BLaER1 (cell line): ENCODE measurements around the gene MRPS25.
A peak's percentile ranks its signal among the peaks of the same experiment; 100 is the strongest.

Experiments used
- H3K27ac ChIP-seq: shearing (Covaris generic); formaldehyde crosslinking; 2 replicates; pipeline ENCODE4 v1.8.1; 2022
- H3K27me3 ChIP-seq: shearing (Covaris generic); formaldehyde crosslinking; 2 replicates; pipeline ENCODE4 v1.8.1; 2022
- H3K36me3 ChIP-seq: shearing (Covaris generic); formaldehyde crosslinking; 2 replicates; pipeline ENCODE4 v1.8.1; 2022
- H3K4me1 ChIP-seq: shearing (Covaris generic); formaldehyde crosslinking; 2 replicates; pipeline ENCODE4 v1.8.1; 2022
- H3K4me2 ChIP-seq: shearing (Covaris generic); formaldehyde crosslinking; 2 replicates; pipeline ENCODE4 v1.8.1; 2022
- H3K4me3 ChIP-seq: shearing (Covaris generic); formaldehyde crosslinking; 2 replicates; pipeline ENCODE4 v1.8.1; 2022
- H3K9ac ChIP-seq: shearing (Covaris generic); formaldehyde crosslinking; 2 replicates; pipeline ENCODE4 v1.8.1; 2022
- H3K9me3 ChIP-seq: shearing (Covaris generic); formaldehyde crosslinking; 2 replicates; pipeline ENCODE4 v1.8.1; 2022
- H4K20me1 ChIP-seq: shearing (Covaris generic); formaldehyde crosslinking; 2 replicates; pipeline ENCODE4 v1.8.1; 2022
- Cebpa-rat ChIP-seq: shearing (Covaris generic); IDR thresholded peaks from 2 replicates; pipeline ENCODE4 v1.8.1; 2022

Gene MRPS25

GRCh38 chr3:15086263-15086662 lies 21.1 kb upstream of the MRPS25 start:
- Histone ChIP-seq H3K27me3 (no peaks in the 10 kb centered on the region), H3K4me1 (no peaks in the 10 kb centered on the region), H4K20me1 (no peaks in the 10 kb centered on the region), H3K4me3 (no peak overlapping the region), H3K9ac (no peak overlapping the region), H3K9me3 (no peaks in the 10 kb centered on the region), H3K36me3 (peaks cover 94% of the 10 kb centered on the region), H3K4me2 (no peak overlapping the region), H3K27ac (no peak overlapping the region)
- no peak for TF ChIP-seq Cebpa-rat

- H3K4me1 ChIP-seq, result no peaks in the 10 kb centered on the region
- no peak overlapping the region for H3K27ac ChIP-seq
- TF ChIP-seq Cebpa-rat, result no peak
- H3K4me3 ChIP-seq, result no peak overlapping the region
- no peaks in the 10 kb centered on the region for H3K9me3 ChIP-seq
- no peaks in the 10 kb centered on the region for H3K27me3 ChIP-seq
- H3K4me2 ChIP-seq, result no peak overlapping the region
- H4K20me1 ChIP-seq, result no peaks in the 10 kb centered on the region
- peaks cover 95% of the 10 kb centered on the region for H3K36me3 ChIP-seq
- H3K9ac ChIP-seq, result no peak overlapping the region
Measured at GRCh38 chr3:15083252-15083651, 18.1 kb upstream of the MRPS25 start.

DNA sequence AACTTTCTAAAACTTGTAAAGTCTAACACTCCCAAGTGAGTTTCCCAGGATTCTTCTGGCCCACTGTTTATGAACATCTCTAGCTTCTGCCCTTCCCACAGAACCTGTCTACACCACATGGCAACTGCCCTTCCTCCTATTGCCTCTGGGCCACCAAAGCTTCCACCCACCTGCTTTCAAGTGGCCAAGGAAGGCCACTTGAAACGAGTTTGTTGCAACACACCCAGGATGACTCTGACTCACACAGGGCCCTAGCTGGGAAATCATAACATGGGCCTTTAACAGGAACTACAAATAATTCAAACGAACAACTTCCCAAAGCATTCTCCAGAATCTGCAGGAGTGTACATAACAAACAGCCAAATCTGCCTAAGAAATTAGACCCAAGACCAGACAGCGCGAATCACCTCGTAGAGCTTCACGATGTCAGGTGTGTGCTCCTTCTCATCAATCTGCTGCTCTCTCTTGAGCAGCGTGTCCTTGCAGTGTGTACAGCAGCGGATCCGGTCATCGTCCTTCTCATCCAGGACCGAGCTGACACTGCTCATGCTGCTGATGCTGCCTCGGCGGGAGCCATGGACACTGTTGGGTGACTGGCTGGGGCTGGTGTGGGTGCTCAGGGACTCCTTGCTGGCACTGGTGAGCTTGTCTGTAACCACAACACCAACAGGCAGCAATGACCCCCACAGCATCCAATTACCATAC lies 17.0 kb upstream of the MRPS25 start:
- Histone ChIP-seq H3K27ac (no peak overlapping the region), H4K20me1 (no peaks in the 10 kb centered on the region), H3K4me2 (no peak overlapping the region), H3K9me3 (no peaks in the 10 kb centered on the region), H3K4me1 (no peaks in the 10 kb centered on the region), H3K36me3 (peaks cover 96% of the 10 kb centered on the region), H3K4me3 (no peak overlapping the region), H3K9ac (no peak overlapping the region), H3K27me3 (no peaks in the 10 kb centered on the region)
- TF ChIP-seq Cebpa-rat, result no peak

GRCh38 chr3:15079091-15079490 lies 14.0 kb upstream of the MRPS25 start:
- peaks cover 98% of the 10 kb centered on the region for H3K36me3 ChIP-seq
- H3K4me1 ChIP-seq, result peaks cover 10% of the 10 kb centered on the region
- TF ChIP-seq Cebpa-rat, result no peak

GRCh38 chr3:15074500-15074899 lies 9.4 kb upstream of the MRPS25 start:
- no peak overlapping the region for H3K9ac ChIP-seq
- no peak overlapping the region for H3K4me3 ChIP-seq
- no peak for TF ChIP-seq Cebpa-rat
- no peak overlapping the region for H3K4me2 ChIP-seq
- H4K20me1 ChIP-seq, result no peaks in the 10 kb centered on the region
- H3K36me3 ChIP-seq, result peaks cover 89% of the 10 kb centered on the region
- H3K27me3 ChIP-seq, result no peaks in the 10 kb centered on the region
- H3K9me3 ChIP-seq, result no peaks in the 10 kb centered on the region
- H3K27ac ChIP-seq, result no peak overlapping the region
- H3K4me1 ChIP-seq, result peaks cover 10% of the 10 kb centered on the region

More at GRCh38 chr3:15079091-15079490, 14.0 kb upstream of the MRPS25 start:
- no peak overlapping the region for H3K4me2 ChIP-seq
- no peaks in the 10 kb centered on the region for H4K20me1 ChIP-seq
- no peak overlapping the region for H3K9ac ChIP-seq
- no peaks in the 10 kb centered on the region for H3K27me3 ChIP-seq
- no peak overlapping the region for H3K27ac ChIP-seq
- H3K4me3 ChIP-seq, result no peak overlapping the region
- no peaks in the 10 kb centered on the region for H3K9me3 ChIP-seq

- no peaks in the 10 kb centered on the region for H3K9me3 ChIP-seq
- H3K4me2 ChIP-seq, result no peak overlapping the region
- no peak overlapping the region for H3K9ac ChIP-seq
- H4K20me1 ChIP-seq, result no peaks in the 10 kb centered on the region
- no peak overlapping the region for H3K27ac ChIP-seq
- peaks cover 10% of the 10 kb centered on the region for H3K4me1 ChIP-seq
- no peak overlapping the region for H3K4me3 ChIP-seq
- no peaks in the 10 kb centered on the region for H3K27me3 ChIP-seq
- H3K36me3 ChIP-seq, result peaks cover 63% of the 10 kb centered on the region
- no peak for TF ChIP-seq Cebpa-rat
Measured at GRCh38 chr3:15071699-15072098, 6.6 kb upstream of the MRPS25 start.

DNA sequence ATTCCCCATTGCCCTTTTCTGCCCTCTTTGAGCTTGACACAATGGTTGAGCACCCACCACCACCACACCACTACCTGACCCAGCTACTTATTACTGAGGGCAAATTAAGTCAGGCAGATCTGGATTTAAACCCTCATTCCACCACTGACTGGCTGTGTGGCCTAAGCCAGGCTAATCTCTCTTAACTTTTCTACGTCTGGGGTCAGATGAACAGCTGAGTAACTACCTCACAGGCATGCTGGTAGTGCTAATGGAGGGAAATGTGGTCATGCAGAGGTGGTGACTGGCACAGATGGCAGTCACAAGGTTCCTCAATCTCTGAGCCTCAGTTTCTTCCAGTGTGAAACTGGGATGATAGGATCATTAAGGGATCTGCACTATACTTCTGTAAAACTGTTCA lies 4.3 kb upstream of the MRPS25 start:
- H4K20me1 ChIP-seq, result no peaks in the 10 kb centered on the region
- no peaks in the 10 kb centered on the region for H3K9me3 ChIP-seq
- no peaks in the 10 kb centered on the region for H3K27me3 ChIP-seq
- H3K9ac ChIP-seq, result no peak overlapping the region
- no peak overlapping the region for H3K4me2 ChIP-seq
- H3K4me3 ChIP-seq, result no peak overlapping the region
- TF ChIP-seq Cebpa-rat, result no peak
- no peak overlapping the region for H3K27ac ChIP-seq
- H3K36me3 ChIP-seq, result peaks cover 40% of the 10 kb centered on the region
- H3K4me1 ChIP-seq, result no peaks in the 10 kb centered on the region

- no peak for TF ChIP-seq Cebpa-rat
- Histone ChIP-seq H3K27ac (no peak overlapping the region), H3K27me3 (no peaks in the 10 kb centered on the region), H3K4me3 (no peak overlapping the region), H3K9me3 (no peaks in the 10 kb centered on the region), H3K9ac (no peak overlapping the region), H3K4me1 (peaks cover 14% of the 10 kb centered on the region), H3K4me2 (no peak overlapping the region), H4K20me1 (peaks cover 14% of the 10 kb centered on the region), H3K36me3 (peaks cover 22% of the 10 kb centered on the region)
Measured at GRCh38 chr3:15066467-15066866, 1.4 kb upstream of the MRPS25 start.

GRCh38 chr3:15065550-15066007 lies 464 bp upstream of the MRPS25 start:
- Histone ChIP-seq H3K9me3 (no peaks in the 10 kb centered on the region), H3K27ac (no peak overlapping the region), H3K4me1 (peaks cover 14% of the 10 kb centered on the region), H3K36me3 (peaks cover 13% of the 10 kb centered on the region), H3K27me3 (no peaks in the 10 kb centered on the region), H4K20me1 (peaks cover 20% of the 10 kb centered on the region), H3K9ac (peak overlapping the region; percentile 95; the same call in 1 of the 2 replicates), H3K4me3 (peak overlapping the region; percentile 89), H3K4me2 (peak overlapping the region; percentile 92)
- TF ChIP-seq Cebpa-rat, result no peak

DNA sequence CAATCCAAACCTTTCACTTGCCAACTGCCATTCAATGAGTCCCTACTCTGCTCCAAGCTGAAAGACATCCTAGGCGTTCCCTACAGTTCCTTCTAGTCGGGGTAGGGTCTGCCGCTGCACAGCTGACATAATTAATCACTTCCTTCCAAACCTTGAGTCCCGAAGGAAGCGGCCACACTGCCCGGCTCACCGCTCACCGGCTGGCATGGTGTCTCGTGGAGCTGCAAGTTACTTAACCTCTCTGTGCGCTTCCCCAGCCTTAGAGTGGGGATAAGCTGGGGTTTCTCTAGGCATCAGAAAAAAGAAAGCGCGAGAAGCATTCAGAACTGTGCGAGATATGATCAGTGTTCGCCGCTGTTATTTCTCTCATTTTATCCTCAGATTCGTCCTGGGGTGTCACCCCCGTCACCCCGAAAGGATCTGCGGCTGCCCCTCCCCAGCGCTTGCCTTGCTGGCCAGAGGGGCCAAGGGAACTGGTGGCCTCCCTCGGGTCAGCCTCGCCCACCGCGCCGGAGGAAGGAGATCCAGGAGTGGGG lies 748 bp downstream of the MRPS25 start:
- Histone ChIP-seq H3K27me3 (no peaks in the 10 kb centered on the region), H3K9me3 (no peaks in the 10 kb centered on the region), H3K4me3 (peak overlapping the region; percentile 89), H3K4me2 (peak overlapping the region; percentile 92), H3K27ac (peak overlapping the region; percentile 93), H4K20me1 (peaks cover 32% of the 10 kb centered on the region), H3K4me1 (peaks cover 14% of the 10 kb centered on the region), H3K36me3 (peaks cover 20% of the 10 kb centered on the region), H3K9ac (peak overlapping the region; percentile 95)
- TF ChIP-seq Cebpa-rat, result no peak
